Uterus (tissue), 4 donors: ENCODE results near the gene MCTP2. TPM values are rescaled to one million over a fixed set of nuclear protein-coding genes. Genes with fewer than 3 reads are reported as not detected.

ENCODE experiments used
- DNase-seq, 2 donors: peaks; one replicate each; pipeline ENCODE4 v3.0.0-alpha.2; 2019 to 2020
- H3K27ac ChIP-seq, 2 donors: fragments of 200-600 bp; sonication (generic); 1 replicate in 1 of 2; 2 replicates in 1 of 2; pipeline ENCODE4 v1.5.1; 2016 to 2018
- H3K27me3 ChIP-seq, 2 donors: fragments of 200-600 bp; sonication (generic); one replicate each; pipeline ENCODE4 v1.5.1; 2018 to 2019; ENCODE audit warnings: control low read depth in 1 of 2
- H3K36me3 ChIP-seq, 2 donors: fragments of 200-600 bp; sonication (generic); one replicate each; pipeline ENCODE4 v1.5.1; 2019; ENCODE audit warnings: control low read depth in 1 of 2
- H3K4me1 ChIP-seq, 2 donors: fragments of 200-600 bp; sonication (generic); one replicate each; pipeline ENCODE4 v1.5.1; 2018 to 2019; ENCODE audit warnings: control low read depth in 1 of 2
- H3K4me3 ChIP-seq, 2 donors: fragments of 200-600 bp; sonication (generic); 1 replicate in 1 of 2; 2 replicates in 1 of 2; pipeline ENCODE4 v1.5.1; 2018 to 2019; ENCODE audit warnings: mild to moderate bottlenecking in 1 of 2
- H3K9me3 ChIP-seq, 2 donors: fragments of 200-600 bp; sonication (generic); one replicate each; pipeline ENCODE4 v1.5.1; 2019; ENCODE audit warnings: control low read depth in 1 of 2
- CTCF ChIP-seq, 4 experiments: fragments of 200-600 bp in 2 of 4; fragments of 450-650 bp in 2 of 4; sonication (generic) in 2 of 4; IDR thresholded peaks; one replicate each; pipeline ENCODE4 v1.5.1; 2016 to 2019; ENCODE audit warnings: antibody characterized with exemption in 4 of 4, mild to moderate bottlenecking in 2 of 4, moderate library complexity in 1 of 4
- POLR2A ChIP-seq, 2 donors: fragments of 450-650 bp; IDR thresholded peaks; one replicate each; pipeline ENCODE4 v1.6.1; 2016; ENCODE audit warnings: antibody characterized with exemption in 2 of 2, mild to moderate bottlenecking in 1 of 2, moderate library complexity in 1 of 2
- intact Hi-C: fragments of 100-400 bp; cut with DNase I; formaldehyde crosslinking; loops from one replicate; pipeline ENCODE4 v1.15.1; 2023; ENCODE audit warnings: low total_unique reads
- total RNA-seq, 4 donors: library from RNA; depleted of rRNA in 3 of 4; stranded (reverse); fragments of >200 nt in 3 of 4; gene quantifications; one replicate each; pipeline versions ENCODE4 v1.1.0 to v1.2.4, GENCODE V29; 2014 to 2023
- donor health status: DM: yes; HTN: yes; CAD: no.

The MCTP2 gene
- total RNA-seq, 4 donors from 2014 or later: 3.3 to 98.9 (median 11.7) TPM

GRCh38 chr15:94294556-94294955 lies 63.2 kb downstream of the MCTP2 start:
- H3K4me1 ChIP-seq: no peaks in the 10 kb centered on the region
- no peaks in the 10 kb centered on the region for H3K27me3 ChIP-seq
- intact Hi-C loops: no loop called here
- no peaks in the 10 kb centered on the region for H3K36me3 ChIP-seq
- H3K9me3 ChIP-seq: no peaks in the 10 kb centered on the region
- H3K27ac ChIP-seq: no peak overlapping the region
- H3K4me3 ChIP-seq: no peak overlapping the region
- TF ChIP-seq POLR2A (IDR thresholded peaks at IDR 0.05): no peak
- no peak for TF ChIP-seq CTCF (IDR thresholded peaks at IDR 0.05)
- no peak for DNase-seq

GRCh38 chr15:94295275-94295674 lies 63.9 kb downstream of the MCTP2 start:
- no peak for TF ChIP-seq CTCF (IDR thresholded peaks at IDR 0.05)
- TF ChIP-seq POLR2A (IDR thresholded peaks at IDR 0.05): no peak
- intact Hi-C loops: no loop called here

GRCh38 chr15:94296717-94297116 lies 65.4 kb downstream of the MCTP2 start:
- Histone ChIP-seq H3K27me3 (no peaks in the 10 kb centered on the region), H3K36me3 (no peaks in the 10 kb centered on the region), H3K4me1 (no peaks in the 10 kb centered on the region), H3K4me3 (no peak overlapping the region), H3K9me3 (no peaks in the 10 kb centered on the region), H3K27ac (no peak overlapping the region)
- DNase-seq: no peak
- intact Hi-C loops: no loop called here
- no peak for TF ChIP-seq POLR2A (IDR thresholded peaks at IDR 0.05)

More at GRCh38 chr15:94295275-94295674, 63.9 kb downstream of the MCTP2 start:
- Histone ChIP-seq H3K4me3 (no peak overlapping the region), H3K36me3 (no peaks in the 10 kb centered on the region), H3K27me3 (no peaks in the 10 kb centered on the region), H3K27ac (no peak overlapping the region), H3K9me3 (no peaks in the 10 kb centered on the region), H3K4me1 (no peaks in the 10 kb centered on the region)
- no peak for DNase-seq

- no peaks in the 10 kb centered on the region for H3K4me1 ChIP-seq
- no peak overlapping the region for H3K27ac ChIP-seq
- H3K9me3 ChIP-seq: no peaks in the 10 kb centered on the region
- intact Hi-C loops: no loop called here
- DNase-seq: no peak
- no peaks in the 10 kb centered on the region for H3K36me3 ChIP-seq
- TF ChIP-seq POLR2A (IDR thresholded peaks at IDR 0.05) (no peak), CTCF (IDR thresholded peaks at IDR 0.05) (no peak)
- no peaks in the 10 kb centered on the region for H3K27me3 ChIP-seq
- H3K4me3 ChIP-seq: no peak overlapping the region
Measured at GRCh38 chr15:94297558-94297957, 66.2 kb downstream of the MCTP2 start.

- no peaks in the 10 kb centered on the region for H3K27me3 ChIP-seq
- no peaks in the 10 kb centered on the region for H3K36me3 ChIP-seq
- no peak overlapping the region for H3K4me3 ChIP-seq
- H3K4me1 ChIP-seq: no peaks in the 10 kb centered on the region
- no peak for DNase-seq
- no peaks in the 10 kb centered on the region for H3K9me3 ChIP-seq
- intact Hi-C loops: no loop called here
- TF ChIP-seq CTCF (IDR thresholded peaks at IDR 0.05) (no peak), POLR2A (IDR thresholded peaks at IDR 0.05) (no peak)
- H3K27ac ChIP-seq: no peak overlapping the region
Measured at GRCh38 chr15:94298364-94298763, 67.0 kb downstream of the MCTP2 start.

- H3K9me3 ChIP-seq: no peaks in the 10 kb centered on the region
- no peak overlapping the region for H3K27ac ChIP-seq
- no peaks in the 10 kb centered on the region for H3K36me3 ChIP-seq
- intact Hi-C loops: no loop called here
- H3K27me3 ChIP-seq: no peaks in the 10 kb centered on the region
- no peak for TF ChIP-seq CTCF (IDR thresholded peaks at IDR 0.05)
- TF ChIP-seq POLR2A (IDR thresholded peaks at IDR 0.05): no peak
- no peak overlapping the region for H3K4me3 ChIP-seq
- DNase-seq: no peak
- H3K4me1 ChIP-seq: no peaks in the 10 kb centered on the region
Measured at GRCh38 chr15:94300612-94301011, 69.3 kb downstream of the MCTP2 start.
